SU-DHL-6 (cell line): ENCODE measurements around the gene IFITM1.
A peak's percentile ranks its signal among the peaks of the same experiment; 100 is the strongest.
"Not testable (repeated sequence)": the region's sequence is repeated elsewhere in the genome, so short reads cannot be mapped to it uniquely, and the experiment has no call there.

Experiments
- H2AFZ ChIP-seq: fragments of 200-600 bp; sonication (generic); 2 replicates; pipeline ENCODE4 v1.6.1; 2014; ENCODE audit warnings: low read depth, mild to moderate bottlenecking, moderate library complexity, mixed read lengths, antibody characterized with exemption, low read length; ENCODE audit not compliant: severe bottlenecking
- H3F3A ChIP-seq: fragments of 200-600 bp; shearing (Covaris generic); 2 replicates; pipeline ENCODE4 v1.6.0; 2016; ENCODE audit warnings: antibody characterized with exemption, mild to moderate bottlenecking; ENCODE audit not compliant: insufficient read depth
- H3K27ac ChIP-seq: fragments of 200-600 bp; sonication (generic); 2 replicates; pipeline ENCODE4 v1.5.1; 2016; ENCODE audit warnings: low read depth, mild to moderate bottlenecking, low read length, moderate library complexity, mixed read lengths
- H3K27me3 ChIP-seq: fragments of 200-600 bp; sonication (generic), shearing (Covaris generic); 2 replicates; pipeline ENCODE4 v1.6.0; 2014; ENCODE audit warnings: mild to moderate bottlenecking, low read length
- H3K36me3 ChIP-seq: fragments of 200-600 bp; sonication (generic); 2 replicates; pipeline ENCODE4 v1.6.1; 2014; ENCODE audit warnings: mild to moderate bottlenecking, low read length, mixed read lengths
- H3K4me2 ChIP-seq: fragments of 300-600, 200-600 bp; shearing (Covaris generic), sonication (generic); 2 replicates; pipeline ENCODE4 v1.6.0; 2014; ENCODE audit warnings: low read length, low read depth, mild to moderate bottlenecking; ENCODE audit not compliant: poor library complexity, severe bottlenecking
- H3K4me3 ChIP-seq: fragments of 200-600 bp; sonication (generic); 2 replicates; pipeline ENCODE4 v1.5.1; 2014; ENCODE audit warnings: antibody characterized with exemption, low read length, mild to moderate bottlenecking, mixed read lengths; ENCODE audit not compliant: insufficient read depth, poor library complexity, severe bottlenecking
- H3K79me2 ChIP-seq: fragments of 200-600 bp; sonication (generic); 2 replicates; pipeline ENCODE4 v1.6.1; 2014; ENCODE audit warnings: mild to moderate bottlenecking, low read length, moderate library complexity; ENCODE audit not compliant: insufficient read depth
- H3K9ac ChIP-seq: fragments of 200-600 bp; sonication (generic); 2 replicates; pipeline ENCODE4 v1.7.0; 2014; ENCODE audit warnings: mild to moderate bottlenecking, low read length
- H3K9me2 ChIP-seq: fragments of 200-600 bp; sonication (generic); replicated peaks from 2 replicates; pipeline ENCODE4 v1.6.1; 2014; ENCODE audit warnings: low read length; ENCODE audit not compliant: insufficient read depth
- H3K9me3 ChIP-seq: fragments of 200-600 bp; sonication (generic); 2 replicates; pipeline ENCODE4 v1.6.1; 2014; ENCODE audit warnings: low read length, mixed read lengths; ENCODE audit not compliant: insufficient read depth
- H4K20me1 ChIP-seq: fragments of 200-600 bp; sonication (generic); 2 replicates; pipeline ENCODE4 v1.6.1; 2014; ENCODE audit warnings: low read depth, mild to moderate bottlenecking, antibody characterized with exemption, low read length, moderate library complexity, mixed read lengths
- EZH2phosphoT487 ChIP-seq: fragments of 200-600 bp; sonication (generic), shearing (Covaris generic); conservative IDR thresholded peaks from 2 replicates; pipeline ENCODE4 v1.6.1; 2018; ENCODE audit warnings: mild to moderate bottlenecking, antibody characterized with exemption, low read length, moderate library complexity, mixed read lengths
- TF ChIP-seq, protein P1 (sequence below): fragments of 200-600 bp; sonication (generic); IDR thresholded peaks from one replicate; pipeline ENCODE4 v1.5.1; 2017; ENCODE audit warnings: antibody characterized with exemption, mild to moderate bottlenecking, low read length, moderate library complexity; ENCODE audit not compliant: insufficient read depth, poor library complexity, severe bottlenecking

IFITM1 gene

DNA sequence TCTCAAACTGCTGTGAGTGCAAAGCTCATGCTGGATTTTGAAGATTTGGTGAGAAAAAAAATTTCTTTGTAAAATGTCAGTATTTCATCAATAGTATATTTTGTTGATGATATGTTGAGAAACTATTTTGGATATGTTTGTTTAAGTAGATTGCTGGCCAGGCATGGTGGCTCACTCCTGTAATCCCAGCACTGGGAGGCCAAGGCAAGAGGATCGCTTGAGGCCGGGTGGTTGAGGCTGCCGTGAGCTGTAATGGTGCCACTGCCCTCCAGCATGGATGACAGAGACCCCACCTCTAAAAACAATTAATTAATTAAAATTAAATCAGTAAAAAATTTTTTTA, 13.7 kb downstream of the IFITM1 start:
- Histone ChIP-seq H4K20me1 (no peaks in the 10 kb centered on the region), H3K9me3 (no peaks in the 10 kb centered on the region), H2AFZ (peak overlapping the region; percentile 60), H3K79me2 (no peaks in the 10 kb centered on the region), H3K36me3 (no peaks in the 10 kb centered on the region), H3K27me3 (no peaks in the 10 kb centered on the region), H3K9ac (peak overlapping the region; percentile 51), H3F3A (peaks cover 25% of the 10 kb centered on the region), H3K9me2 (no peaks in the 10 kb centered on the region), H3K27ac (peak overlapping the region; percentile 84), H3K4me2 (peak overlapping the region; percentile 43), H3K4me3 (no peak overlapping the region)
- no peak for TF ChIP-seq EZH2phosphoT487
- TF ChIP-seq, protein P1, sequence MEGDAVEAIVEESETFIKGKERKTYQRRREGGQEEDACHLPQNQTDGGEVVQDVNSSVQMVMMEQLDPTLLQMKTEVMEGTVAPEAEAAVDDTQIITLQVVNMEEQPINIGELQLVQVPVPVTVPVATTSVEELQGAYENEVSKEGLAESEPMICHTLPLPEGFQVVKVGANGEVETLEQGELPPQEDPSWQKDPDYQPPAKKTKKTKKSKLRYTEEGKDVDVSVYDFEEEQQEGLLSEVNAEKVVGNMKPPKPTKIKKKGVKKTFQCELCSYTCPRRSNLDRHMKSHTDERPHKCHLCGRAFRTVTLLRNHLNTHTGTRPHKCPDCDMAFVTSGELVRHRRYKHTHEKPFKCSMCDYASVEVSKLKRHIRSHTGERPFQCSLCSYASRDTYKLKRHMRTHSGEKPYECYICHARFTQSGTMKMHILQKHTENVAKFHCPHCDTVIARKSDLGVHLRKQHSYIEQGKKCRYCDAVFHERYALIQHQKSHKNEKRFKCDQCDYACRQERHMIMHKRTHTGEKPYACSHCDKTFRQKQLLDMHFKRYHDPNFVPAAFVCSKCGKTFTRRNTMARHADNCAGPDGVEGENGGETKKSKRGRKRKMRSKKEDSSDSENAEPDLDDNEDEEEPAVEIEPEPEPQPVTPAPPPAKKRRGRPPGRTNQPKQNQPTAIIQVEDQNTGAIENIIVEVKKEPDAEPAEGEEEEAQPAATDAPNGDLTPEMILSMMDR: no peak

DNA sequence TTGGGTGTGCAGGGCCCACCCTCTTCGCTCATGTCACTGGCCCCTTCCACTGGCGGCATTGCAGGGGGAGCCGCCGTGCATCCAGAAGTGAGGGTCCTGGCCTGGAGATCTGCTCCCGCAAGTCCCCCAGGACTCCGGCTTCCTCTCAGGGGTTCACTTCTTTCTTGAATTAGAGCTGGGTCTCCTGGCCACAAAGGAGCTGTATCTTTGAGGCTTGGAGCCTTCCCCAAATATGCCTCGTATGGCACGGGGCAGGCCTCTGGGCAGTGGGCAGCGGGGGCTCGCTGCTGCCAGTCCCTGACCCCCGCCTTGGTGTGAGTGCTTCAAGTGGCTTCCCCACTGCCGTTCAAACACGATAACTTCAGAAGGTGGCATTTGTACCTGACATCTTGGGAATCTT, 14.2 kb downstream of the IFITM1 start:
- no peak overlapping the region for H3K4me2 ChIP-seq
- H3K36me3 ChIP-seq: no peaks in the 10 kb centered on the region
- H3K9ac ChIP-seq: no peak overlapping the region
- H4K20me1 ChIP-seq: no peaks in the 10 kb centered on the region
- TF ChIP-seq EZH2phosphoT487: no peak
- TF ChIP-seq, protein P1: no peak
- H3K79me2 ChIP-seq: no peaks in the 10 kb centered on the region
- H3K9me3 ChIP-seq: no peaks in the 10 kb centered on the region
- H2AFZ ChIP-seq: no peak overlapping the region
- H3K9me2 ChIP-seq: no peaks in the 10 kb centered on the region
- H3K27ac ChIP-seq: peak overlapping the region; percentile 61; the same call in 1 of the 2 replicates
- no peak overlapping the region for H3K4me3 ChIP-seq
- peaks cover 25% of the 10 kb centered on the region for H3F3A ChIP-seq
- H3K27me3 ChIP-seq: no peaks in the 10 kb centered on the region

DNA sequence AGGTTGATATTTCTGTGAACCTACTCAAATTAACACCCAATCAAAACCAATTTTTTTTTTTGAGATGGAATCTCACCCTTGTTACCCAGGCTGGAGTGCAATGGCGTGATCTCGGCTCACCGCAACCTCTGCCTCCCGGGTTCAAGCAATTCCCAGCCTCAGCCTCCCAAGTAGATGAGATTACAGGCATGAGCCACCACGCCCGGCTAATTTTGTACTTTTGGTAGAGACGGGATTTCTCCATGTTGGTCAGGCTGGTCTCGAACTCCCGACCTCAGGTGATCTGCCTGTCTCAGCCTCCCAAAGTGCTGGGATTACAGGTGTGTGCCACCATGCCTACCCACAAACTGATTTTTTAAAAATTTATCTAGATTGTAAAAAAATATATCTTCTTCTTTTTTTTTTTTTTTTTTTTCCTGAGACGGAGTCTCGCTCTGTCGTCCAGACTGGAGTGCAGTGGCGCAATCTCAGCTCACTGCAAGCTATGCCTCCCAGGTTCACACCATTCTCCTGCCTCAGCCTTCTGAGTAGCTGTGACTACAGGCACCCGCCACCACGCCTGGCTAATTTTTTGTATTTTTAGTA, 14.8 kb downstream of the IFITM1 start:
- Histone ChIP-seq H3K4me2 (peak overlapping the region; percentile 30), H3K27ac (peak overlapping the region; percentile 61), H3F3A (peaks cover 25% of the 10 kb centered on the region)
- H4K20me1 ChIP-seq, H3K9ac ChIP-seq, H3K9me3 ChIP-seq, H3K4me3 ChIP-seq, H3K9me2 ChIP-seq, H2AFZ ChIP-seq, H3K36me3 ChIP-seq, H3K79me2 ChIP-seq, H3K27me3 ChIP-seq: not testable (repeated sequence)

DNA sequence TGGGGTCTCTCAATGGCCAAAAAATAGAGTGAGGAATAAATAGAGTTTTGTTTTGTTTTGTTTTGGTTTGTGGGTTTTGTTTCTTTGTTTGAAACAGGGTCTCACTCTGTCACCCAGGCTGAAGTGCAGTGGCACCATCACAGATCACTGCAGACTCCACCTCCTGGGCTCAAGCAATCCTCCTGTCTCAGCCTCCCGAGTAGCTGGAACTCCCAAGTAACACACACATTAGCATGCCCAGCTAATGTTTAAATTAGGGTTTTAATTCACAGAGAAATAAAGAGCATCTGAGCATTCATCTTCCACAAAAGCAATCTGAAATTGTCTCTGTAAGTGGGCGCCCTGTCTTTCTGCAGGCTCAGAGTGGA, 16.0 kb downstream of the IFITM1 start:
- Histone ChIP-seq H3K36me3 (no peaks in the 10 kb centered on the region), H3K9ac (peak overlapping the region; percentile 7), H4K20me1 (no peaks in the 10 kb centered on the region), H3K27me3 (no peaks in the 10 kb centered on the region), H3K9me3 (no peaks in the 10 kb centered on the region), H3F3A (peaks cover 25% of the 10 kb centered on the region), H3K79me2 (no peaks in the 10 kb centered on the region), H3K27ac (peak overlapping the region; percentile 61), H2AFZ (no peak overlapping the region), H3K4me3 (no peak overlapping the region), H3K9me2 (no peaks in the 10 kb centered on the region), H3K4me2 (peak overlapping the region; percentile 30)
- no peak for TF ChIP-seq EZH2phosphoT487
- TF ChIP-seq, protein P1: no peak
